ENCODE results near the gene FOXB1. TPM values are rescaled to one million over a fixed set of nuclear protein-coding genes. Genes with fewer than 3 reads are reported as not detected.

Gene FOXB1
- total and polyA plus RNA-seq, 5 donors, result not detected

GRCh38 chr15:59993041-59993750 is 10.9 kb upstream of the FOXB1 start:
- intact Hi-C loops (cut with DNase I), result no loop called here
- DNase-seq (no peak), ATAC-seq (no peak)
- WGBS, result 27% methylated on average over 35 of the region's 35 CpGs
- H3K4me3 ChIP-seq (ENCODE audit: low read length), result no peak overlapping the region
- H3K4me1 ChIP-seq (ENCODE audit: control insufficient read depth, insufficient read depth, low read length), result no peaks in the 10 kb centered on the region
- no peak overlapping the region for H3K27ac ChIP-seq (ENCODE audit: low read length)
- H3K9me3 ChIP-seq (ENCODE audit: control insufficient read depth, low read length), result no peaks in the 10 kb centered on the region
- peaks cover 20% of the 10 kb centered on the region for H3K27me3 ChIP-seq (ENCODE audit: control insufficient read depth, insufficient read depth)

- H3K27me3 ChIP-seq (ENCODE audit: control insufficient read depth, insufficient read depth), result peaks cover 21% of the 10 kb centered on the region
- DNase-seq (no peak), ATAC-seq (no peak)
- H3K27ac ChIP-seq (ENCODE audit: low read length), result no peak overlapping the region
- intact Hi-C loops (cut with DNase I), result no loop called here
- no peak overlapping the region for H3K4me3 ChIP-seq (ENCODE audit: low read length)
- 3% methylated on average over 20 of the region's 20 CpGs for WGBS
- no peaks in the 10 kb centered on the region for H3K9me3 ChIP-seq (ENCODE audit: control insufficient read depth, low read length)
- H3K4me1 ChIP-seq (ENCODE audit: control insufficient read depth, insufficient read depth, low read length), result no peaks in the 10 kb centered on the region
These were observed 10.1 kb upstream of the FOXB1 start for GRCh38 chr15:59993950-59994401.

- no peaks in the 10 kb centered on the region for H3K4me1 ChIP-seq (ENCODE audit: control insufficient read depth, insufficient read depth, low read length)
- intact Hi-C loops (cut with DNase I), result no loop called here
- H3K27me3 ChIP-seq (ENCODE audit: control insufficient read depth, insufficient read depth), result peaks cover 21% of the 10 kb centered on the region
- no peak overlapping the region for H3K4me3 ChIP-seq (ENCODE audit: low read length)
- H3K27ac ChIP-seq (ENCODE audit: low read length), result no peak overlapping the region
- DNase-seq (no peak), ATAC-seq (no peak)
- 4% methylated on average over 8 of the region's 8 CpGs for whole genome bisulfite sequencing
- no peaks in the 10 kb centered on the region for H3K9me3 ChIP-seq (ENCODE audit: control insufficient read depth, low read length)
These were observed 9.6 kb upstream of the FOXB1 start for GRCh38 chr15:59994526-59994887.

- H3K9me3 ChIP-seq (ENCODE audit: control insufficient read depth, low read length), result no peaks in the 10 kb centered on the region
- intact Hi-C loops (cut with DNase I), result no loop called here
- H3K27me3 ChIP-seq (ENCODE audit: control insufficient read depth, insufficient read depth), result peaks cover 23% of the 10 kb centered on the region
- no peak overlapping the region for H3K4me3 ChIP-seq (ENCODE audit: low read length)
- ATAC-seq (no peak), DNase-seq (peak in 1 of 3 donors; percentile 50)
- H3K4me1 ChIP-seq (ENCODE audit: control insufficient read depth, insufficient read depth, low read length), result no peaks in the 10 kb centered on the region
- WGBS, result 3% methylated on average over 41 of the region's 41 CpGs
- H3K27ac ChIP-seq (ENCODE audit: low read length), result no peak overlapping the region
These were observed 9.1 kb upstream of the FOXB1 start for GRCh38 chr15:59994888-59995557.

- no peak overlapping the region for H3K4me3 ChIP-seq (ENCODE audit: low read length)
- no peak for ATAC-seq
- H3K27ac ChIP-seq (ENCODE audit: low read length), result no peak overlapping the region
- 8% methylated on average over 24 of the region's 24 CpGs for WGBS
- intact Hi-C loops (cut with DNase I), result no loop called here
- no peaks in the 10 kb centered on the region for H3K4me1 ChIP-seq (ENCODE audit: control insufficient read depth, insufficient read depth, low read length)
- no peaks in the 10 kb centered on the region for H3K9me3 ChIP-seq (ENCODE audit: control insufficient read depth, low read length)
- H3K27me3 ChIP-seq (ENCODE audit: control insufficient read depth, insufficient read depth), result peaks cover 23% of the 10 kb centered on the region
- no peak for DNase-seq
These were observed 8.4 kb upstream of the FOXB1 start for GRCh38 chr15:59995568-59996297.

- DNase-seq (no peak), ATAC-seq (no peak)
- peak overlapping the region; percentile 50 for H3K4me3 ChIP-seq (ENCODE audit: low read length)
- 5% methylated on average over 27 of the region's 27 CpGs for WGBS
- H3K9me3 ChIP-seq (ENCODE audit: control insufficient read depth, low read length), result no peaks in the 10 kb centered on the region
- no peak overlapping the region for H3K27ac ChIP-seq (ENCODE audit: low read length)
- no peaks in the 10 kb centered on the region for H3K4me1 ChIP-seq (ENCODE audit: control insufficient read depth, insufficient read depth, low read length)
- H3K27me3 ChIP-seq (ENCODE audit: control insufficient read depth, insufficient read depth), result peaks cover 23% of the 10 kb centered on the region
- intact Hi-C loops (cut with DNase I), result no loop called here
These were observed 7.6 kb upstream of the FOXB1 start for GRCh38 chr15:59996298-59997041.

GRCh38 chr15:59997070-59997701 is 6.9 kb upstream of the FOXB1 start:
- intact Hi-C loops (cut with DNase I), result no loop called here
- Histone ChIP-seq H3K4me3 (ENCODE audit: low read length) (peak overlapping the region; percentile 50), H3K27me3 (ENCODE audit: control insufficient read depth, insufficient read depth) (peaks cover 18% of the 10 kb centered on the region), H3K27ac (ENCODE audit: low read length) (no peak overlapping the region), H3K4me1 (ENCODE audit: control insufficient read depth, insufficient read depth, low read length) (no peaks in the 10 kb centered on the region), H3K9me3 (ENCODE audit: control insufficient read depth, low read length) (no peaks in the 10 kb centered on the region)
- 2% methylated on average over 36 of the region's 36 CpGs for WGBS
- DNase-seq, result peak in 1 of 3 donors; percentile 52
- ATAC-seq, result peak in 1 of 2 donors; percentile 11

GRCh38 chr15:59998305-59998949 is 5.7 kb upstream of the FOXB1 start:
- 16% methylated on average over 8 of the region's 8 CpGs for WGBS
- peaks cover 16% of the 10 kb centered on the region for H3K27me3 ChIP-seq (ENCODE audit: control insufficient read depth, insufficient read depth)
- H3K4me3 ChIP-seq (ENCODE audit: low read length), result no peak overlapping the region
- no peak for ATAC-seq
- no peaks in the 10 kb centered on the region for H3K4me1 ChIP-seq (ENCODE audit: control insufficient read depth, insufficient read depth, low read length)
- no peaks in the 10 kb centered on the region for H3K9me3 ChIP-seq (ENCODE audit: control insufficient read depth, low read length)
- no peak for DNase-seq
- no peak overlapping the region for H3K27ac ChIP-seq (ENCODE audit: low read length)
- intact Hi-C loops (cut with DNase I), result no loop called here

- no peak overlapping the region for H3K27ac ChIP-seq (ENCODE audit: low read length)
- intact Hi-C loops (cut with DNase I), result no loop called here
- no peak for DNase-seq
- peaks cover 3% of the 10 kb centered on the region for H3K4me1 ChIP-seq (ENCODE audit: control insufficient read depth, insufficient read depth, low read length)
- no peak for ATAC-seq
- no peaks in the 10 kb centered on the region for H3K9me3 ChIP-seq (ENCODE audit: control insufficient read depth, low read length)
- H3K4me3 ChIP-seq (ENCODE audit: low read length), result no peak overlapping the region
- WGBS, result 10% methylated on average over 6 of the region's 6 CpGs
- H3K27me3 ChIP-seq (ENCODE audit: control insufficient read depth, insufficient read depth), result peaks cover 16% of the 10 kb centered on the region
These were observed 5.0 kb upstream of the FOXB1 start for GRCh38 chr15:59998950-59999611.

Measured in right cardiac atrium (tissue), 5 donors.